ENCODE results near the gene SDR42E2.
"Not testable (repeated sequence)": the region's sequence is repeated elsewhere in the genome, so short reads cannot be mapped to it uniquely, and the experiment has no call there.

The SDR42E2 gene

GRCh38 chr16:22213801-22214200 lies 51.5 kb downstream of the SDR42E2 start:
- DNase-seq (ENCODE audit: low spot score) = no peak

GRCh38 chr16:22214402-22214801 lies 52.1 kb downstream of the SDR42E2 start:
- no peak for DNase-seq (ENCODE audit: low spot score)

- no peak for DNase-seq (ENCODE audit: low spot score)
Observed at GRCh38 chr16:22214889-22215288, 52.6 kb downstream of the SDR42E2 start.

- DNase-seq (ENCODE audit: low spot score) = no peak
Observed at GRCh38 chr16:22216191-22216831, 54.0 kb downstream of the SDR42E2 start.

- DNase-seq (ENCODE audit: low spot score) = not testable (repeated sequence)
Observed at GRCh38 chr16:22216832-22217225, 54.5 kb downstream of the SDR42E2 start.

- peak; percentile 54 for DNase-seq (ENCODE audit: low spot score)
Observed at GRCh38 chr16:22217890-22218730, 55.8 kb downstream of the SDR42E2 start.

GRCh38 chr16:22219389-22220068 lies 57.2 kb downstream of the SDR42E2 start:
- no peak for DNase-seq (ENCODE audit: low spot score)

GRCh38 chr16:22220069-22220440 lies 57.7 kb downstream of the SDR42E2 start:
- DNase-seq (ENCODE audit: low spot score) = no peak

GRCh38 chr16:22220714-22221113 lies 58.4 kb downstream of the SDR42E2 start:
- DNase-seq (ENCODE audit: low spot score) = no peak

GRCh38 chr16:22222006-22222405 lies 59.7 kb downstream of the SDR42E2 start:
- DNase-seq (ENCODE audit: low spot score) = no peak

- DNase-seq (ENCODE audit: low spot score) = no peak
Observed at GRCh38 chr16:22222998-22223397, 60.7 kb downstream of the SDR42E2 start.

GRCh38 chr16:22225060-22225459 lies 62.8 kb downstream of the SDR42E2 start:
- peak; percentile 26 for DNase-seq (ENCODE audit: low spot score)

GRCh38 chr16:22229889-22230288 lies 67.6 kb downstream of the SDR42E2 start:
- DNase-seq (ENCODE audit: low spot score) = no peak

GRCh38 chr16:22232277-22233036 lies 70.2 kb downstream of the SDR42E2 start:
- peak; percentile 44 for DNase-seq (ENCODE audit: low spot score)

GRCh38 chr16:22233037-22233372 lies 70.7 kb downstream of the SDR42E2 start:
- DNase-seq (ENCODE audit: low spot score) = no peak

GRCh38 chr16:22235839-22236745 lies 73.8 kb downstream of the SDR42E2 start:
- DNase-seq (ENCODE audit: low spot score) = no peak

GRCh38 chr16:22239131-22239805 lies 77.0 kb downstream of the SDR42E2 start:
- no peak for DNase-seq (ENCODE audit: low spot score)

GRCh38 chr16:22240023-22240710 lies 77.9 kb downstream of the SDR42E2 start:
- no peak for DNase-seq (ENCODE audit: low spot score)

Data from iPS-NIHi11 (cell line).